Prostate gland (tissue), 2 donors: Measurements from ENCODE around the gene ZNF32.

ENCODE experiments used
- CTCF ChIP-seq, 4 experiments: fragments of 200-600 bp in 2 of 4; fragments of 450-650 bp in 2 of 4; sonication (generic) in 2 of 4; IDR thresholded peaks; 1 replicate in 3 of 4; 2 replicates in 1 of 4; pipeline ENCODE4 v1.5.1; 2016 to 2019; ENCODE audit warnings: antibody characterized with exemption in 4 of 4, mild to moderate bottlenecking in 2 of 4, moderate library complexity in 2 of 4
- POLR2A ChIP-seq: fragments of 450-650 bp; IDR thresholded peaks from one replicate; pipeline ENCODE4 v1.6.1; 2016; ENCODE audit warnings: antibody characterized with exemption, mild to moderate bottlenecking
- POLR2AphosphoS5 ChIP-seq: sonication (generic); formaldehyde crosslinking; IDR thresholded peaks from one replicate; pipeline ENCODE4 v1.6.1; 2017; ENCODE audit warnings: antibody characterized with exemption

- TF ChIP-seq CTCF (IDR thresholded peaks at IDR 0.05) (no peak), POLR2A (no peak), POLR2AphosphoS5 (no peak)
Observed at GRCh38 chr10:43696909-43697483, 48.3 kb upstream of the ZNF32 start.
